Activated naive CD4-positive, alpha-beta T cell treated with anti-CD3 and anti-CD28 coated beads for 36 hours (primary cell): ENCODE measurements around the gene MEGF10. TPM values are rescaled to one million over a fixed set of nuclear protein-coding genes. Genes with fewer than 3 reads are reported as not detected.

ENCODE experiments used
- CTCF ChIA-PET: fragments of 350-600 bp; sonication (Branson Sonifier 250); formaldehyde crosslinking; loops from one replicate; lab custom pipeline; 2021; ENCODE audit warnings: antibody characterized with exemption; lab: Charles Lee
- DNase-seq: peaks from one replicate; pipeline ENCODE4 v3.0.0-alpha.2; 2020
- H3K27ac Mint-ChIP-seq: one replicate; pipeline ENCODE4 v1.8.0; 2021; ENCODE audit warnings: mild to moderate bottlenecking, mixed read lengths
- H3K27me3 Mint-ChIP-seq: one replicate; pipeline ENCODE4 v1.8.0; 2021; ENCODE audit warnings: low read depth, mixed read lengths
- H3K36me3 Mint-ChIP-seq: one replicate; pipeline ENCODE4 v1.8.0; 2021; ENCODE audit warnings: low read depth, mixed read lengths
- H3K4me1 Mint-ChIP-seq: one replicate; pipeline ENCODE4 v1.8.0; 2021; ENCODE audit warnings: low read depth, mixed read lengths
- H3K4me3 Mint-ChIP-seq: one replicate; pipeline ENCODE4 v1.8.0; 2021; ENCODE audit warnings: mild to moderate bottlenecking, moderate library complexity, mixed read lengths
- H3K9me3 Mint-ChIP-seq: one replicate; pipeline ENCODE4 v1.8.0; 2021; ENCODE audit warnings: mixed read lengths
- intact Hi-C: fragments of 100-400 bp; cut with micrococcal nuclease; formaldehyde crosslinking; loops from one replicate; pipeline ENCODE4 v1.15.1; 2023
- total RNA-seq, 2 experiments: library from RNA; stranded (reverse); gene quantifications; one replicate each; pipeline ENCODE4 v1.2.3, GENCODE V29; 2021

The MEGF10 gene
- total RNA-seq, 2 experiments from 2014 or later = not detected

DNA sequence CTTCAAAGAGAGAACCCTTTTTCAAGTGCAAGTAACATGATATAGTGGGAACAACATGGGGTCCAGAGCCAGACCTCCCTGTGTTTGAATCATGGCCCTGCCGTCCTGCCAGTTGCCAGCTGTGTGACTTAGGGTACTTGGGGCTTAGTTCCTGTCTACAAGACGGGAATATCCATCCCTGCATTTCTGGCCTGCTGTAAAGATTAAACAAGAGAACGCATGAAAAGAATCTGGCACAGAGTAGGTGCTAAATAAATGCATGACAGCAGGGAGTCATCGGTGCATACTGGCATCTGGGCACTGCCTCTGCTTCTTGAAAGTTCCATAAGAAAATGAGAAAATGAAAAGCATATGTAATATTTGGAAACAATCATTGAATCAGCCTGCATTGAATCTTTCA, 149.0 kb downstream of the MEGF10 start:
- H3K27ac Mint-ChIP-seq = no peak overlapping the region
- no peak overlapping the region for H3K4me3 Mint-ChIP-seq
- H3K4me1 Mint-ChIP-seq = no peaks in the 10 kb centered on the region
- CTCF ChIA-PET = no interaction called here
- H3K27me3 Mint-ChIP-seq = peaks cover 4% of the 10 kb centered on the region
- no peaks in the 10 kb centered on the region for H3K36me3 Mint-ChIP-seq
- DNase-seq = no peak
- no peaks in the 10 kb centered on the region for H3K9me3 Mint-ChIP-seq
- intact Hi-C loops = loop anchor here (5.0 kb wide), 1 partner anchor 147 kb away; the partner anchor contains the start of gene MEGF10

GRCh38 chr5:127440831-127441230, 150.2 kb downstream of the MEGF10 start:
- H3K4me3 Mint-ChIP-seq = no peak overlapping the region
- H3K36me3 Mint-ChIP-seq = no peaks in the 10 kb centered on the region
- intact Hi-C loops = loop anchor here (5.0 kb wide), 1 partner anchor 149 kb away; the partner anchor contains the start of gene MEGF10
- no peaks in the 10 kb centered on the region for H3K4me1 Mint-ChIP-seq
- CTCF ChIA-PET = interaction anchor here (0.7 to 1.2 kb wide), 2 partner anchors 82 to 123 kb away, joined by 3 read pairs; no protein-coding TSS in a partner anchor
- no peak for DNase-seq
- H3K27ac Mint-ChIP-seq = no peak overlapping the region
- H3K27me3 Mint-ChIP-seq = peaks cover 4% of the 10 kb centered on the region
- H3K9me3 Mint-ChIP-seq = no peaks in the 10 kb centered on the region

DNA sequence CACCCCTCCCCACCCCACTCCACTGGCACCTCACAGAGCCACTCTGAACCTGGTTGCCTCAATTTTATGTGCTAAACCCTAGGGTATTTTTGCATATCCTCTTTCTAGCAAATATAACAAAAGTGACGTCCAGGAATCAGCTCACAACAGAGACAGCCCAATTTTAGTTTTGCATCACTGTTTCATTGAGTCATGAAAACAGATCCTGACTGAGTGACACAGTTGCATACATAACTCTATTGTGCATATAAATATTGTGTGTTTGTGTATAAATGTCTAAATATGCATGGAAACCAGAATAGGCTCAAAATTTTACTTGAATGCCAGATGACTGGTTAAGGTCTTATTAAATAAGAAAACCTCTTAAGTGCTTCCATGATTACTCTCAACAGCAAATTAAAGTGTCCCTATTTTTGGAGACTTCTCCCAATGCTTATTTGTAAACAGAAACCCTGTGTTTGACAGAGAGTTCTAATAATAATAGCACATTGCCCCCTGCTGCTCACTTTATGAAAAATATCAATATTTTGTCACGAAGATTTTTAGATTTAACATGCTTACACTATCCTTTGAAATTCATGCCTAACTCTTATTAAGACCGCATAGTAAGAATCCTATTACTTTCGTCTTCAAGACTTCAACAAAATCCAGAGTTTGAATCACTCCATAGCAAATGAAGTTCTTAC, 151.3 kb downstream of the MEGF10 start:
- peaks cover 4% of the 10 kb centered on the region for H3K27me3 Mint-ChIP-seq
- DNase-seq = no peak
- H3K36me3 Mint-ChIP-seq = no peaks in the 10 kb centered on the region
- no peaks in the 10 kb centered on the region for H3K9me3 Mint-ChIP-seq
- H3K4me3 Mint-ChIP-seq = no peak overlapping the region
- CTCF ChIA-PET = no interaction called here
- H3K27ac Mint-ChIP-seq = no peak overlapping the region
- no peaks in the 10 kb centered on the region for H3K4me1 Mint-ChIP-seq
- intact Hi-C loops = loop anchor here (2.0 to 5.0 kb wide), 2 partner anchors 150 to 785 kb away; partner anchors contain the start of gene MEGF10

DNA sequence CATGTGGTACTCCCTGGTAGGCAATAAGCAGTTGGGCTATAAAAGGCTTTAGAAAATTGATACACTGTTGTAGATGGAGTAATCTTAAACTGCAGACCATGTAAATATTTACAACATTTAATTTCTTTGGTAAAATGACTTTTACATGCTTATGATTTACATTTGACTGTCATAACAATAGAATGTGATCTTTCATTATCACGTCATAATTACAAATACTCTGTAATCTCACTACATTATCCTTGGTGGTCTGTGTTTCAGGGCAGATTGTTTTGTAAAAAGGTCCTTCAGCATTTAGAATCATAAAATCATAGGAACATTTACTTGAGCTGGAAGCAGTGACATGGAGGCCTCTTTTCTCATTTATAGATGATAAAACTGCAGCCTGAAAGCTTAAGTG, 153.6 kb downstream of the MEGF10 start:
- no peaks in the 10 kb centered on the region for H3K36me3 Mint-ChIP-seq
- CTCF ChIA-PET = interaction anchor here (1.1 kb wide), 1 partner anchor 11 kb away, joined by 3 read pairs; no protein-coding TSS in a partner anchor
- H3K27me3 Mint-ChIP-seq = peaks cover 4% of the 10 kb centered on the region
- no peak overlapping the region for H3K4me3 Mint-ChIP-seq
- DNase-seq = no peak
- no peaks in the 10 kb centered on the region for H3K4me1 Mint-ChIP-seq
- H3K9me3 Mint-ChIP-seq = no peaks in the 10 kb centered on the region
- intact Hi-C loops = loop anchor here (5.0 kb wide), 1 partner anchor 152 kb away; the partner anchor contains the start of gene MEGF10
- H3K27ac Mint-ChIP-seq = no peak overlapping the region

DNA sequence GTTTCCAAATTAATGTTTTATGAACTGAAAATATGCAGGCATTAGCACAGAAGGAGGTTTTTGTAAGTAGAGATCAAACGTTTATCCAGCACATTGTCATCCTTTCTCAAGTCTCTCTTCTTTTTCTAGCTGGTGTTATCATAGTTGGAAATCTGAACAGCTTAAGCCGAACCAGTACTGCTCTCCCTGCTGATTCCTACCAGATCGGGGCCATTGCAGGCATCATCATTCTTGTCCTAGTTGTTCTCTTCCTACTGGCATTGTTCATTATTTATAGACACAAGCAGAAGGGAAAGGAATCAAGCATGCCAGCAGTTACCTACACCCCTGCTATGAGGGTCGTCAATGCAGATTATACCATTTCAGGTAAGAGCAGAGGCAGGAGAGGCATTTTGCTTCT, 154.7 kb downstream of the MEGF10 start:
- H3K4me1 Mint-ChIP-seq = no peaks in the 10 kb centered on the region
- intact Hi-C loops = no loop called here
- no peak overlapping the region for H3K27ac Mint-ChIP-seq
- CTCF ChIA-PET = no interaction called here
- H3K36me3 Mint-ChIP-seq = no peaks in the 10 kb centered on the region
- no peak overlapping the region for H3K4me3 Mint-ChIP-seq
- no peak for DNase-seq
- peaks cover 4% of the 10 kb centered on the region for H3K27me3 Mint-ChIP-seq
- no peaks in the 10 kb centered on the region for H3K9me3 Mint-ChIP-seq

- H3K36me3 Mint-ChIP-seq = no peaks in the 10 kb centered on the region
- H3K27ac Mint-ChIP-seq = no peak overlapping the region
- no peak overlapping the region for H3K4me3 Mint-ChIP-seq
- intact Hi-C loops = no loop called here
- CTCF ChIA-PET = interaction anchor here (0.6 kb wide), 1 partner anchor 52 kb away, joined by 4 read pairs; no protein-coding TSS in a partner anchor
- peaks cover 4% of the 10 kb centered on the region for H3K27me3 Mint-ChIP-seq
- DNase-seq = no peak
- H3K4me1 Mint-ChIP-seq = no peaks in the 10 kb centered on the region
- H3K9me3 Mint-ChIP-seq = no peaks in the 10 kb centered on the region
These were observed 156.0 kb downstream of the MEGF10 start for GRCh38 chr5:127446626-127447025.

DNA sequence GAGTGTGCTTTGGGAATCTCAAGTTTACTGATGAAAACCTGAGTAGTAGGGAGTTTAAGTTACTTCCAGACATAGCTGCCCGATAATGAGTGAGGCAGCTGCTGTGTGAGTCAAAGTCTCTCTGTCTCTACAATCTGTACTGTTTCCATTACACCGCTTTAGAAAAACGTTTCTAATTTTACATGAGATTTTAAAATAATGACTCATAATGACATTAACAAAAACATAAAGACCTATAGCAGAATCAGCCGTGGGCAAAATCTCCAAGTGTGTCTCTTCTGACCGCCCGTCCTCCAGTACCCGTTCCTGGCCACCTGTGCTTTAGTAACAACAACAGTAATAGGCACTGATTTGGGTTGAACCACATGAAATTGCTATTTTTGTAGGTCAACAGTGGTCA, 157.2 kb downstream of the MEGF10 start:
- intact Hi-C loops = no loop called here
- no peak overlapping the region for H3K27ac Mint-ChIP-seq
- no peak overlapping the region for H3K4me3 Mint-ChIP-seq
- H3K9me3 Mint-ChIP-seq = no peaks in the 10 kb centered on the region
- H3K36me3 Mint-ChIP-seq = no peaks in the 10 kb centered on the region
- H3K27me3 Mint-ChIP-seq = no peaks in the 10 kb centered on the region
- DNase-seq = no peak
- CTCF ChIA-PET = no interaction called here
- no peaks in the 10 kb centered on the region for H3K4me1 Mint-ChIP-seq

- H3K4me3 Mint-ChIP-seq = no peak overlapping the region
- DNase-seq = no peak
- intact Hi-C loops = no loop called here
- H3K36me3 Mint-ChIP-seq = no peaks in the 10 kb centered on the region
- no peaks in the 10 kb centered on the region for H3K27me3 Mint-ChIP-seq
- H3K27ac Mint-ChIP-seq = no peak overlapping the region
- no peaks in the 10 kb centered on the region for H3K9me3 Mint-ChIP-seq
- H3K4me1 Mint-ChIP-seq = no peaks in the 10 kb centered on the region
- CTCF ChIA-PET = interaction anchor here (1.8 kb wide), 1 partner anchor 42 kb away, joined by 8 read pairs; no protein-coding TSS in a partner anchor
These were observed 159.4 kb downstream of the MEGF10 start for GRCh38 chr5:127450046-127450445.

GRCh38 chr5:127451096-127451495, 160.5 kb downstream of the MEGF10 start:
- Mint-ChIP-seq H3K27ac (no peak overlapping the region), H3K27me3 (peaks cover 2% of the 10 kb centered on the region), H3K4me1 (no peaks in the 10 kb centered on the region)

DNA sequence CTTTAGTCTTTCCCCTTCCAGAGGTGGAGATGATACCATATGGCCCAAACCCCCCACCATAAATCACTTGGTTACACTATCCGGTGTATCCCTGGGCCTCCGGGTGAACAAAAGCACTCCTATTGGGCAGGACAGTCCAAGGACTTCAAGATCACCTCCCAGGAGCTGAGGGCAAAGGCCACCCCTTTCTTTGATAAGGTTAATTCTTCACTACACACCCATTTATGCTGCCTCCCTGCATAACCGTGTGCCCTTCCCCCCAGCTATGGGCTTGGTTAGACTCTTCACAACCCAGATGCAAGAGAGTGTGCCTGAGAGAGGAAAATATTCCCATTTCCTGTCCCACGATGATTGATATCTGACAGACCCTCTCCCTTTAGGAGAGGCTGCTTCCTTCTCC, 162.0 kb downstream of the MEGF10 start:
- no peaks in the 10 kb centered on the region for H3K9me3 Mint-ChIP-seq
- peaks cover 2% of the 10 kb centered on the region for H3K27me3 Mint-ChIP-seq
- no peaks in the 10 kb centered on the region for H3K4me1 Mint-ChIP-seq
- H3K36me3 Mint-ChIP-seq = no peaks in the 10 kb centered on the region
- intact Hi-C loops = no loop called here
- CTCF ChIA-PET = no interaction called here
- no peak for DNase-seq
- H3K4me3 Mint-ChIP-seq = no peak overlapping the region
- H3K27ac Mint-ChIP-seq = no peak overlapping the region

More at GRCh38 chr5:127451096-127451495, 160.5 kb downstream of the MEGF10 start:
- H3K36me3 Mint-ChIP-seq = no peaks in the 10 kb centered on the region
- no peak overlapping the region for H3K4me3 Mint-ChIP-seq
- no peak for DNase-seq
- no peaks in the 10 kb centered on the region for H3K9me3 Mint-ChIP-seq
- intact Hi-C loops = no loop called here
- CTCF ChIA-PET = no interaction called here

DNA sequence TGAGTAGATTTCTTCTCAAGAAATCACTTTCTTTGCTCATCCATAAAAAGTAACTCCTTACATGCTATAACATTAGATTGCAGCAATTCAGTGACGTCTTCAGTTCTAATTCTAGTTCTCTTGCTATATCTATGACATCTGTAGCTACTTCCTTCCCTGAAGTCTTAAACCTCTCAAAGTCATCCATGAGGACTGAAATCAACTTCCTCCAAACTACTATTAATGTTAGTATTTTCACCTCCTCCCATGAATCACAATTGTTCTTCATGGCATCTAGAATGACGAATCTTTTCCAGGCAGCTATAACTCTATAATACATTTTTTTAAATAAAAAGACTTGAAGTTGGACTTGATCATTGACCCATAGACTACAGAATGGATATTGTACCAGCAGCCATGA, 180.6 kb downstream of the MEGF10 start:
- CTCF ChIA-PET = interaction anchor here (2.3 kb wide), 1 partner anchor 21 kb away, joined by 7 read pairs; no protein-coding TSS in a partner anchor
- peaks cover 8% of the 10 kb centered on the region for H3K27me3 Mint-ChIP-seq
- H3K9me3 Mint-ChIP-seq = no peaks in the 10 kb centered on the region
- H3K4me1 Mint-ChIP-seq = no peaks in the 10 kb centered on the region
- no peak for DNase-seq
- intact Hi-C loops = no loop called here
- no peak overlapping the region for H3K4me3 Mint-ChIP-seq
- no peak overlapping the region for H3K27ac Mint-ChIP-seq
- no peaks in the 10 kb centered on the region for H3K36me3 Mint-ChIP-seq

DNA sequence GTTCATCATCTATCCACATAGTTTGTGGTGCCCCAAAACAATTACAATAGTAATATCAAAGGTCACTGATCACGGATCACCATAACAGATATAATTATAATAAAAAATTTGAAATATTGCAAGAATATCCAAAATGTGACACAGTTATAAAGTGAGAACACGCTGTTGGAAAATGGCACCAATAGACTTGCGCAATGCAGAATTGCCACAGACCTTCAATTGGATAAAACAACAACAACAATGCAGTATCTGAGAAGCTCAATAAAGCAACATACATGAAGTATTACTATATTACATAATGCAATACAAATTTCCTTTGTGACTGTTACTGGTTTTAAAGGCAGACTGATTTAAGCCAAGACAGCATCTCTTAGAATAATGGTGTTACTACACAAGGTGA, 182.1 kb downstream of the MEGF10 start:
- Mint-ChIP-seq H3K27me3 (peaks cover 13% of the 10 kb centered on the region), H3K27ac (no peak overlapping the region), H3K4me3 (no peak overlapping the region), H3K4me1 (no peaks in the 10 kb centered on the region), H3K36me3 (no peaks in the 10 kb centered on the region), H3K9me3 (no peaks in the 10 kb centered on the region)
- DNase-seq = no peak
- intact Hi-C loops = no loop called here
- CTCF ChIA-PET = interaction anchor here (1.1 to 2.3 kb wide), 2 partner anchors 10 to 20 kb away, joined by 3 to 7 read pairs; no protein-coding TSS in a partner anchor

GRCh38 chr5:127486471-127486870, 195.9 kb downstream of the MEGF10 start:
- Mint-ChIP-seq H3K36me3 (no peaks in the 10 kb centered on the region), H3K4me3 (no peak overlapping the region), H3K27ac (no peak overlapping the region), H3K27me3 (peaks cover 4% of the 10 kb centered on the region), H3K9me3 (no peaks in the 10 kb centered on the region), H3K4me1 (no peaks in the 10 kb centered on the region)
- CTCF ChIA-PET = no interaction called here
- intact Hi-C loops = no loop called here
- no peak for DNase-seq
